GM04503 (cell line): ENCODE results near the gene RTL1.

Experiments
- DNase-seq: peaks from one replicate; pipeline ENCODE4 v3.0.0-alpha.2; 2012; ENCODE audit warnings: low read depth

Gene RTL1

GRCh38 chr14:100851586-100851916, 52.0 kb downstream of the RTL1 start:
- no peak for DNase-seq

DNA sequence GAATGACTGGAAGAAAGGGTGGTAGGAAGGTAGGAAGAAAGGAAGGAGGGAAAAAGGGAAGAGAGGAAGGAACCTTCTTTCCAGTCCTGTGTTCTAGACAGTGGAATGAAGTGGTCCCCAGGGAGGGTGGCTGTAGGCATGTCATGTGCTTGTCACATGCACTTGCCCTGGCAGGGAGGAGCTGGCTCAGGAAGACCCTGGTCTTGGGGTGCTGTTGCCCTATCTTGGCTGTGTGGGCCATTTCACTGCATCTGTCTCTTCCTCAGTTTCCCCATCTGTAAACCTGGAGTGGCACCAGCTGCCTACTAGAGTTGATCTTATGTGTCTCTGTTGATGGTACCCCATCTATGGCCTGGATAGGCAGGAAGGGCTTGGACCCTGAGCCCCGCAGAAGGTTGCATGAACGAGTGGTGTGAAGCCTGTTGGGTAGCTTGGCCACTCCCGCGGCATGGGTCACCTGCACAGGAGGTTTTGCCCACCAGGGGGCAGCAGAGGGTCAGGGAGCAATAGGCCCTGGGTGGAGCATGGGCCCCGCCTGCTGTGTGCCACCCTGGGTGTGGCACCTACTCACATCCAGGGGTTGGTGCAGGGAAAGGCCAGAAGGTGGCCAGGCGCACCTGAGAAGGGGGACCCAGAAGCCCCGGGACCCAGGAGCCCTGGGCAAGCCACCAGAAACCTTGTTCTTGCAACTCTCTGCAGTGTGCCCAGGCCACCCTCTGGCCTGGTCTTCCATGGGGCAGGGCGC, 52.5 kb downstream of the RTL1 start:
- DNase-seq: no peak

DNA sequence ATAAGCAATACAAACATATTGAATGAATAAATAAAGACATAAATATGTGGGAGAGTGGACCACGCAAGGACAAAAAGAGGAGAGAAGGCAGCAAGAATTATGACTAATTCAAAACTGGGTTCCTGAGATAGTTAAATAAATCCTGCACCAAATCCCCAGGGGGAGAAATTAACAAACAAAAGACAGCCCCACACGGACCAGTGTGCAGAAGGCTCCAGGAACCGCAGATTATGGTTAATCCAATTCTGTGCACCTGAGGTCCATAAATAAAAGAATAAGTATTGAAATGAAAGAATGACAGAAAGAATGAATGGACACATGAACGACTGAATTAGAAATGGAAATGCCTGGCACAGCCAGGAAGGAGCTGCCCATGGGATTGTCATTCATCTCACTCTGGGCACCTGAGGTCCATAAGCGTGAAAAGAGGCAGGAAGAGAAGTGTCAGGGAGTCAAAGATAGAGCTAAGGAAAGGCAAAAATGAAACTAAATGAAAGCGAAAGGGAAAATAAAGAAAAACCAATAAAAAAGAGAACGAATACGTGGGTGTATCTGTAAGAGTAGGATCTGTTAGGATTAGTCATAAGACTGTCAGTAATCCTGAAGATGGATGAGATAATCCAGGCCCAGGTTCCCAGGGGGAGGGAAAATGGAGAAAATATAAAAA, 54.3 kb downstream of the RTL1 start:
- DNase-seq: no peak

DNA sequence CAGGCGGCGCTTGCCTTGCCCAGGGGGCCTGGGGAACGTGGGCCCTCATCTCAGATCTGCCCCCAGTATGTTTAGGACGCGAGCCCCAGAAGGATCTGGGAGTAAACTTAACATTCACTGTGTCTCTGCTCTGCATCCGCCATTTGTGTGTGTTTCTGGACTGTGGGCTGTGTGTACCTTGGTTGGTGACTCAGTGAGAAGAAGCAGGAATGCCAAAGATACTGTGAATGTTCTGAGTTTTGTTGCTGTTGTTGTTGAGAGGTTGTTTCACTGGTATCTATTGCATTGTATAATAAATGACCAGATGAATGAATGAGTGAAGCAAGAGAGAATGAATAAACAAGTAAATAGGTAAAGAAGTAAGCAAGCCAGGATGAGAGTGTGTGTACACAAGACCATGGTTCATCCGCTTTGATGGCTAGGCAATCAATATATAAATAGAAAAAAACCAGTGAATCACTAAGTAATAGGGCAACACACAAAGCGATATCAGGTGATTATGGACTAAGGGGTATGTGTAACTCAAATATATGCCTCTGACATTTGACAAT, 57.1 kb downstream of the RTL1 start:
- no peak for DNase-seq

DNA sequence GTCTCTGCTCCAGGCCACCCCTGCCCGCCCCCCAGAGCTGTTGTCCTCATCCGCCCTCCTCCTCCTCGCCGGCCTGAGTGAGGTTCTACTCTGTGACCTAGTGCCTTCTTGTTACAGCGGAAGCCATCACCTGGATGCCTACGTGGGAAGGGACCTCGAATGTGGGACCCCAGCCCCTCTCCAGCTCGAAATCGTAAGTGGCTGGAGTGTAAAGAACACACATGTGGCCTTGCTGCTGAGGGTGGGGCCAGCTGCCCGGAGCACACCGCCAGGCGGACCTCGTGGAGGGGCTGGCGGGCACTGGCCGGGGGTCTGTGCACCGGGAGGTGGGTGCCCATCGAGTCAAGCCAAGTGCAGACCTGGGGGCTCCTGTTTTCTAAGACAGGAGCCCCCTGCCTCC, 58.2 kb downstream of the RTL1 start:
- DNase-seq: no peak

DNA sequence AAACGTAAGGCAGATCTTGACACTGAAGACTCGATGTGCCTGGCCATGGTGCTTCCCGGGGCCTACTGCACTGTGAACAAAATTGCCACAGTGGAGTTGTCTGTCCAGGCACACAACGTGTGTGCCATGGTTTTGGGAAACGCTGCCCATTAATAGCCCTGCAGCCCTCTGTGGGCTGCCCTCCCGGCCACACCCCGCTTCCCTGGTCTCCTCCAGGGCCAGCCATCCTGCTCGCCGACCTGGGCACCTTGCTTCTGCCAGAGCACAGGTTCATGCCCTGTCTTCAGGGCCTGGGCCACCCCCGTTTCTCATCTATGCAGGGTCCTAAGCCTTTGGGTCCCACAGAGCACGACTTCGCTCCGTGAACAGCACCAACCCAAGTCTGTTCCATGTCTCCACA, 58.7 kb downstream of the RTL1 start:
- DNase-seq: no peak

GRCh38 chr14:100844421-100844820, 59.1 kb downstream of the RTL1 start:
- DNase-seq: no peak

GRCh38 chr14:100844082-100844408, 59.5 kb downstream of the RTL1 start:
- DNase-seq: no peak

DNA sequence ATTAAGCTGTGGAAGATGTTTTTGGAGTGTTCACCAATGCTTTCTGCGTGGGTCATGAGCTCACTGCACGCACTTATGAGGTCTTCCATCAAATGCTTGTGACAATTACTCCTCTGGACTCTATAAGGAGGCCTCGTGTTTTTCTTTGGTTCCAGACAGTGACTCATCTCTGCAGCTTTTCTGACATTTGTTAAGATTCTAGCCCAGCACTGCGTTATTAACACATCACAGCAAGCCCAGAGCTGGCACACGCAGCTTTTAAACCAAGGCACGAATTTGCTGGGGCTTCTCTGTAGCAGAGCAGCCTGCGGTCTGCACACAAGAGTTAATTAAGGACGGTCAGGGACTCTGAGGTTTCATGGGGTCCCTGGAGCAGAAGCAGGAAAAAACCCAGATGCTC, 60.7 kb downstream of the RTL1 start:
- DNase-seq: peak; percentile 71

DNA sequence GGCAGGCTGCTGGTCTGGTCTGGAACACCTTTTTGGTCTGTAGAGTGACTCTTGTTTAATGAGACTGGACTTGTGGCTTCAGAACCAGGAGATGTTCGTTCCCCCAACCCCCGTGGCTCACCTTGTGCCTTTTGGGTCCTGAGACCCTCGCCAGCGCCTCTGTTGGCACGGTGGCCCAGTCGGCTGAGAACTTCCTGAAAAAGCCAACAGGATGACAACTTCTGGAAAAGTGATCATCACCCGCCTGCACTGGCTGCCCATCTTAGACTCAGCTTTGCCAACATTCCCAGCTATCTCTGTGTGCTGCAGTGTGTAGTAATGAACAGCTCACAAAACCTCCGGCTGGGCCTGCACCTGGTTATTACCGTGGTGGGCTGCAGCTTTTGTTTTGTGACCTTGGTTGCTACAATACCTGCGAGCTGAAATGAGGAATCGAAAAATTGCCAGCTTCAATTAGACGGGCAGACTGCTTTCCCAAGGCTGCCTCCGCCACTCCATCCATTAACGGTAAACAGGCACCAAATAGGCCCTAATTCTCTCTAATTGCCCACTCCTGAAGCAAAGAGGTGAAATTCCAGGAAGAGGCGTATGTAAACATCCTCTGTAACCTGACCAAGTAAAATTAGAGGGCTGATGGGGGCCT, 61.6 kb downstream of the RTL1 start:
- no peak for DNase-seq

DNA sequence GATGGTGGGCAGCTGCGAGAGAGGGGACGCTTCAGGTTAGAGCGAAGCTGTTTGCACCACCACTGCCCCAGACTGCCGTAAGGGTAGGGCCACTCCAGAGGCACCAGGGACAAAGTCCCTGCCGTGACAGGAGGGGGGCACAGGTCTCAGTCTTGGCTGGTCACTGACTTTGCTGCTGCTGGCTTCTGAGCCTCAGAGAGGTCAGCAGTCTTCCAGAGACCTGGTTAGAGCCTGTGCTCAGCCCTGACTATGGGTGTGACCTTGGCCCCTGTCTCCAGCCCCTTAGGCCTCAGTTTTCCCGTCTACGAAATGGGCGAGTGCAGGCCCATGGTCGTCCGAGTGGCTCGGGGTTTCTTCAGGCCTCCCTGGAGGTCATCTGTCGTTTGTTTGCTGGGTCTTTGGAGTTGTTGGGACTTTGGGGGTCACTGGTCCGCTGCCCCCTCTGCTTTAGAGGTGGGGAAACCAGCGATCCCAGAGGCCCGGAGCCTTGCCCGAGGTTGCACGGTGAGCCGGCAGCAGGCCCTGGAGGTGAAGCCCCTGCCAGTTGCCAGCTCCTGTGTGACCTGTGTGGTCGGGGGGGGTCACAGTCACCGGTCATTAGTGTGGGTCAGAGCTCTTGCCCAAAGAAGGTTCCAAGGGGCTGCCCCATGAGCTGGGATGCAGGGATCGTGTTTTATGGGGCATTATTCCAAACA, 62.3 kb downstream of the RTL1 start:
- DNase-seq: no peak

DNA sequence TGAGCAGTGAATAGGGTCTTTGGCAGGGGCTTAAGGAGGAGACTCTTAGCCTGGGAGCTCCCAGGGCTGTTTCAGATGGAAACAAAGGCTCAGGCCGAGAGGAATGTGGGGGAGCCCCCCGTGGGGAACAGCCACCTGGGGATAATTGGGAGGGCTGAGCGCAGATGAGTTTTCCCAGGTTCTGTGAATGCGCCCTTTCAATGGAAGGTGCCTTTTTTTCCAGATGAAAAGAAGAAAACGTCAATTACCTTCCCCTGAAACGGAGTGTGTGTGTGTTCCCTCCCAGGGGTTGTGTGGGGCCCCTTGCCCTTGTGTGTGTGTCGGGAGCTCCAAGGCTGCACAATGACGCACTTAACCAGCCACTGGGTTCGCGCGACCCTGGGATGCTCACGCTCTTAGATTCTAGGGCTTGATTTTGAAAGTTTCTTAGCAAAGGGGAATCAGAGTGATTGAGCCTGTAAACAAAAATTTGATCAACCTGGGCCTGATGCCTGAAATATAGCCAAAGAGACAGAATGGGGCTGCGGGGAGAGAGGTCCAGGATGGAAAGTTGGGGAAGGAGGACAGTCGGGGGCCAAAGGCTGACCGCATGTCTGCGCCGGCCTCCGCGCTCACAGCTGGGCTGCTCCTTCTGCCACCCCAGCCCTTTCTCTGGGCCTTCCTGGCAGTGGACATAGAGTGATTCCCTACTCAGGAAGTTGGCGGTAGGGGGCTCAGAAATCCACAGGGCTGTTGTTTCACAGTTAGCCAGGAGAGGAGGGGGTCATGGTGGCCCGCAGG, 63.0 kb downstream of the RTL1 start:
- no peak for DNase-seq

DNA sequence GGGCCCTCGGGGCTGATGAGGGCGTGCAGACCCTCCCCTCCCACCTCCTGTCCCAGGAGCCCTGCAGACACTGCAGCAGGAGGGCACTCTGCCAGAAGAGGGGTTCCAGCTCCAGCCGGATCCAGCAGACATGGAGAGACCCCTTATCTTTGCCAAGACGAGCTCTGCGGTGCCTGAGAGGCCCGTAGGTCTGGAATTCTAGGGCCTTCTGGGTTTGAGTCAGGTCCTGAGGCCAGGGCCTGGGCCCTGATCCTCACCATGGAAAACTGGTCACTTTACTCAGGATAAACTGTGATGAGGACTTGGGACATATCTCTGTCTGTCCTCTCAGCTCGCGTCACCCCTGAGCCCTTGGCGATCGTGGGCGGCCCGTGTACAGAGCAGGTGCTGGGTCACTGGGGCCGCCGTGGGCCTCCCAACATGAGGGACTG, 63.8 kb downstream of the RTL1 start:
- DNase-seq: no peak

DNA sequence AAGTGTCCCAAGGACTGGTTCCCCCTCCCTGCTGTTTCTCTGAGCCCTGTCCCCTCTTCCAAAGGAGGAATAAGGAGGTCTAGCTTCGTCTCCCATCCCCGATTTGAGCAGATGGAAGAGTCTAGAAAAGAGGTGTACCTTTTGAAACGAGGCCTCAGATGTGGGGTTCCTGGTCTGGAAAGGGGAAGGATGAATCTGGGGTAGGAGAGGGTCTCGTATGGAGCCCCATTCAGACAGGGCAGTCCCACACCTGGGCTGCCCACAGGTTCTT, 64.3 kb downstream of the RTL1 start:
- DNase-seq: no peak

- no peak for DNase-seq
These were observed 64.8 kb downstream of the RTL1 start for GRCh38 chr14:100838493-100839314.

GRCh38 chr14:100837805-100838350, 65.6 kb downstream of the RTL1 start:
- no peak for DNase-seq

GRCh38 chr14:100836941-100837804, 66.3 kb downstream of the RTL1 start:
- no peak for DNase-seq

- no peak for DNase-seq
These were observed 67.2 kb downstream of the RTL1 start for GRCh38 chr14:100836311-100836805.

GRCh38 chr14:100835548-100836310, 67.8 kb downstream of the RTL1 start:
- DNase-seq: no peak
